ENCODE data around the gene TMUB2. TPM values are rescaled to one million over a fixed set of nuclear protein-coding genes. Genes with fewer than 3 reads are reported as not detected.

The TMUB2 gene
- polyA plus RNA-seq, 3 donors: 20.7 to 33.5 (median 28.7) TPM

DNA sequence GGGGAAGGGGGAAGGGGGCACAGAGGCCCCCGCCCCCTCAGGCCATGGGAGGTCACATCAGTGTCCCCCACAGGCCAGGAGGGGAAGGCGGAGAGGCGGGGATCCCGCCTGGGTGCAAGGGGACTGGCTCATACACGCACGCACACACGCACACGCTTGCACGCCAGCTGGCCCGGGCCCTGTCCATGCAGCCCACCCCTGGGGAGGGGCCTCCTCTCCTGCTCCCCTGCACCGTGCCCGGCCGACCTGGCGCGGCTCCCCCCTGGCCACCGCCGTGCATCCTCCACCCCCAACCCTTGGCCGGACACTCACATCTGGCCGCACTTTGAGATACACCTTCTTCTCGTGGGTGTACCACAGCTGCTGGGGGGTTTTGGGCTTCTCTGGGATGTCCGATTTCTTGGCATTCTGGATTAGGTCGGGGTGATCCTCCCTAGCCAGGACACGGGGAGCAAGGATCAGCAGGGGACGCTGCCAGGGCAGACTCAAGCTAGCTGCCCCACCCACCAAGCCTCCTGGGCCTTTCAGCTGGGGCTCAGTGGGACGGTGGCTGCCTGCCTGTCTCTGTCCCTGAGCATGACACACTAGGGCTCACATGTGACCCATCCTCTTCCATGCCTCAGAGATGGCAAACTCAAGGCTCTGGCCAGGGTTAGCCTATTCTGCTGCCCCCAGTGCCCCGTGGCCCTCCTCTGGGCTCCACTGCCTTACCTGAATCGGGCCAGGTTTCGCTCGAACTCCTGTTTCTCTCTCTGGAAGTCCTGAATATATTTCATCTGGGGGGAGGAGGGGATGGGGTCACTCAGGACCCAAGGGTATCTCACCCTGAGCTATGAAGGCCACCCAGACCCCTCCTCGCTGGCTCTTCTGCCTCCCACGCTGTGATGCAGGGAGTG is 26.0 kb downstream of the TMUB2 start:
- WGBS, 3 donors: 64 to 70% (median 69%) methylated on average over 26 to 31 of the region's 31 CpGs
- H3K27ac ChIP-seq (ENCODE audit: low read depth, low read length): no peak overlapping the region

DNA sequence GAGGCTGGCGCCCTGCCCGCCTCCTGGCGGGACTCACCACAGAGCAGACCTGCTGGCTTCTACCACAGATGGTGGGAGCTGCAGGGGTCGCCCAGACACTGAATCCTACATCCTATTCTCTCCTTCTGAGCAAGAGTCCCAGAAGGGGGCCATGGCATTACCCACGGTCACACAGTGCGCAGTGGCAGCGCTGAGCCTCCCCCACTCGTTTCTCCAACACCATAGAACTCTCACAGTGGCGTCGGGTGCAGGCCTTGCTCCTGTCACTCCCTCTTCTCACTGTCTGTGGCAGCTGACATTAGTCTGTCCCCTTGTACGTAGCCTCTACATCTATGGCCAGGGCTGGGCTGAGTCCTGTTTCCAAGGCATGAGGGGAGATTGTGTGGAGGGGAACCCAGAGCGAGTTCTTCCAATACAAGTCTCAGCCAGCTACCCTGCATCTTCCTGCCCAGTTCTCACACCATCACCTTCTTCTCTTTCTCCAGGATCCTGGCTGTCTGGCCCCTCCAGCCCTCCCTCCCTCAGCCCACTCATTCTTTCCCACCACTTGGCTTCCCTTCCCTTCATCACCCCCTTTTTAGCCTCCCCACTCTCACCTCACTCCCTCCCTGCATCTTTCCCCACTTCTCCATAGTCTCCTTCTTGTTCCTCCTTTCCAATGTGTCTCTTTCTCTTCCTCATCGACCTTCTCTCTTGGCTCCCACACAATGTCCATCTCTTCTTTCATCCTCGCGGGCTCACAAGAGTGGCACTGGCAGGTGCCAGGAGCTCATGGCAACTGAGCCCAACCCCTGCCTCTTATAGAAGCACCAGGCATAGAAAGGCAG is 26.8 kb downstream of the TMUB2 start:
- no peak overlapping the region for H3K27ac ChIP-seq (ENCODE audit: low read depth, low read length)
- WGBS, 3 donors: 84 to 88% (median 85%) methylated on average over 15 of the region's 15 CpGs

DNA sequence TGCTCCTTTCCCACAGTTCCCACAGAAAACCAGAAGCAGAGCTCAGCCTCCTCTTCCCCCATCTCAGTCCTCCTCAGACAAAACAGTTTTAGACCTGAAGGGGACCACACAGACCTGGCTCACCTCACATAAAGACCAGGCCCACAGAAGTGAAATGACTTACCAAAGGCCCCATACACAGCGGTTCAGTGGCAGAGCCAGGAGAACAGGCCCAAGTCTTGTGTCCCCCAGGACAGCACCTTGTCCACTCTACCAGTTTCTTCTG is 27.4 kb downstream of the TMUB2 start:
- 98 to 100% (median 100%) methylated on average over 1 of the region's 1 CpG for WGBS, 3 donors
- H3K27ac ChIP-seq (ENCODE audit: low read depth, low read length): no peak overlapping the region

DNA sequence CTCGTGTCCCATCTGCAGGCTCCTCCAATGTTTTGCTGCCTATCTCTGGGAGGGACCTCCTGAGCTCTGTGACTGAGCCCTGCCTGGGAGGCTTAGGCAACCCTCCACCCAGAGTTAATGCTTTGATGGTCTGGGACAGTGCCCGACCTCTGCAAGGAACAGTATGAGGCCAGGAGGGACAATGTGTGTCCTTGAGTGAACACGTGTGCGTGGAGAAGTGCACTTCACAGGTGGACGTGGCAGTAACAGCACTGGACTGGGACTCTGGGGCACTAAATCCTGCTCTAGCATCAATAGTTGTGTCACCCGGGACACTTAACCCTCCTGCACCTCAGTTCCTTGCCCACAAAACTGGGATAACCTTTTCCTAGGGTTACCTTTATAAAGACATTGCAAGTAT is 28.1 kb downstream of the TMUB2 start:
- H3K27ac ChIP-seq (ENCODE audit: low read depth, low read length): no peak overlapping the region
- 84 to 94% (median 93%) methylated on average over 6 of the region's 6 CpGs for WGBS, 3 donors

- no peak overlapping the region for H3K27ac ChIP-seq (ENCODE audit: low read depth, low read length)
- 59 to 81% (median 63%) methylated on average over 5 of the region's 5 CpGs for WGBS, 3 donors
Observed at GRCh38 chr17:44216173-44216572, 29.4 kb downstream of the TMUB2 start.

DNA sequence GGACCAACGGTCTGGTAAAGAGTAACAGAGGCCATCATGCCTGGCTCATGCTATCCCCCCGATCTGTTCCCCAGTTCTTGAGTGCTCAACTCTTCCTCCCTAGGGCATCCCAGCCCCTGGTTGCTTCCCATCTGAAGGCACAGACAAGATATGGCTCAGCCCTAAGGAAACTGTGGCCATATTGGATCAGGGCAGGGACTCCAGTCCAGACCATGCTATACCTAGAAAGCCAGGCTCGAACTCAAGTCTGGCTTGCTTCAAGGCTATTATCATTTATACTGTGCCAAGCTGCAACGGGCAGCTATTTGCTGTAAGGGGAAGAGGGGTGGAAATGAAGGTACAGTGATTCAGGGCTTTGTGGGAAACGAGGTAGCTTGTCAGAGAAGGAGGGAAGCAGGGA is 29.9 kb downstream of the TMUB2 start:
- H3K27ac ChIP-seq (ENCODE audit: low read depth, low read length): no peak overlapping the region
- WGBS, 3 donors: 57 to 71% (median 57%) methylated on average over 5 of the region's 5 CpGs

DNA sequence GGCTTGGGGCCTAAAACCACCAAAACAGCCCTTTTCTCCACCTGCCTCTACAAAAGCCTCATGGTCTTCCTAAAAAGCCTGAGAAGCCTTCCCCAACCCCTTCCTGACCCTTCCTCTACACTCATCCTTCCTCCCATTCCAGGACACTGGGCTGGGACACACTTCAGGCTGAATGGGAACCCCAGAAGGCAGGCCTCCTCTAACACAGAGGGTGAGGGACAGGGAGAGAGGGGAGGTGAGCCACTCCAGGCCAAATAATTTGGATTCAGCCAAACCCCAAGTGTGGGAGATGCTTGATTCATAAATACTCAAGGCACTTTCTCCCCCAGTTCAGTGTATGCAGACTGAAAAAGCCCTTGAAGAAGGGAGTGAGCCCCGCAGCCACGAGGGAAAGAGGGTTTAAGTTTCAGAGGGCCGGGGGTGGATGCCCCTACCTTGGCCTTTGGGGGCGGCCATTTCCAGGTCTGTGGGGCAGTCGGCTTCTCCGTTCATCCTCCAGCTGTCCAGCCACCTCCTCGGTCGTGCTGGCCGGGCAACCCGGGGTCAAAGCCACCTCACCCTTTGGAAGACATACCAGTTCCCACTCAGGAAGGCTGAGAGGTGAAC is 31.1 kb downstream of the TMUB2 start:
- 4 to 7% (median 5%) methylated on average over 10 of the region's 10 CpGs for WGBS, 3 donors
- H3K27ac ChIP-seq (ENCODE audit: low read depth, low read length): no peak overlapping the region

DNA sequence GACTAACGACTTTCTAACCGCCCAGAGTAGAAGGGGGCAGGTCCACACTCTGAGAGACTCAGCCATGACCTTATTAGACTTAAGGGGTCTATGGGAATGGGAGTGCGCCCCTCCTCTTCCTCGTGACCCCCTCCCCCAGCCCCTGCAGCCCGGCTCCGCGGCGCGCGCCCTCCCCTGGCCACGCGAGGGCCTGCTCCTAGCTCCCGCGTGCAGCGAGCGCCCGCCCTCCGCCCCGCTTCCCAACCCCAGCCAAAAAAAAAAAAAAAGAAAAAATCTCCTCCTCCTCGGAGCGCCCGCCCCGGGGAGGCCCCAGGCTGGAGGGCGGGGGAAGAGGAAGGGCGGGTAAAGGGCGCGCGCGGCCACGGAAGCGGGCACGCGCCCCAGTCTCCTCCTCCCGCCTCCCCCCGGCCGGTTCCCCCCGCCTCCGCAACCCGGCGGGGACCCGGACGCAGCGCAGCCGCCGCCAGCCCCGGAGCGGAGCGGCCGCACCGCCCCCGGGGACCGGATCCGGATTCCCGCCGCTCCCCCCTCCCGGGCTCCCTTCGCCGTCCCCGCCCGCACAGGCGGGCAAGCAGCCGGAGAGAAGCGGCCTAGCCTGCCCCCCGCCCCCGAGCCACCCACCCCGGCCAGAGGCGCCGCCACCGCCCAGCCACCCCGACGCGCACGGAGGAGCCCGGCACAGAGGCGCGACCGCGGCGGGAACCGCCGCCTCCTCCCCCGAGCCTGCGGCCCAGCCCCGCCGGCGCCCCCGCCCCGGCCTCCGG is 31.8 kb downstream of the TMUB2 start:
- peak overlapping the region; percentile 79 for H3K27ac ChIP-seq (ENCODE audit: low read depth, low read length)
- 0 to 1% (median 0%) methylated on average over 47 to 81 of the region's 89 CpGs for WGBS, 3 donors

DNA sequence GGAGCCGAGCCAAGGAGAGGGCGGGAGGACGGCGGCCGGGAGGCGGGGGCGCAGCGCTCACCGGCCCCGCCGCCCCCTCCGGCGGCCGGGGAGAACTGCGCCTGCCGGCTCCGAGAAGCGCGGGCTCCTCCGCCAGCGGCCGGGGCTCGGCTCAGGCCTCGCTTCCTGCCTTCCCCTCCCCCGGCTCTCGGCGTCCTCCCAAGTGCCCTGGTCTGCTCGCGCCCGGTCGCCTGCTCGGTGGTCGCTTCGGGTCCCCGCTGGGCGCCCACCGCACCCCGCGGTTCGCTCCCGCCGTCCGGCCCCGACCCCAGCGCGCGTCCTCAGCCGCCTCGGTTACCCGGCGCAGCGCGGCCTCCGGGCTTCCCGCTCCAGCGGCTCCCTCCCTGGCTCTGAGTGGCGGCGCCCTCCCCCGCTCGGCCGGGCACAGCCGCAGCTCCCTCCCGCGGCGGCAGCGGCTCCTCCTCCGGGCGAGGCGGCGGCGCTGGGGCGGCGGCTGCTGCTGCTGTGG is 32.4 kb downstream of the TMUB2 start:
- H3K27ac ChIP-seq (ENCODE audit: low read depth, low read length): peak overlapping the region; percentile 79
- 0 to 1% (median 1%) methylated on average over 38 to 60 of the region's 73 CpGs for WGBS, 3 donors

- peak within 1 kb of the TSS; percentile 79 for H3K27ac ChIP-seq (ENCODE audit: low read depth, low read length)
- 0 to 1% methylated on average over 27 to 59 of the region's 76 CpGs; no CpG with 5 or more reads in 1 of the 3 donors for WGBS, 3 donors
Observed at GRCh38 chr17:44219616-44220212, 32.9 kb downstream of the TMUB2 start, which contains the start of gene UBTF. Gene UBTF (minus strand): TSS chr17:44219675. CDS start chr17:44218229, 1,446 bp downstream.

- peak overlapping the region; percentile 40 for H3K27ac ChIP-seq (ENCODE audit: low read depth, low read length)
- WGBS, 3 donors: 0 to 1% (median 0%) methylated on average over 80 to 108 of the region's 108 CpGs
Observed at GRCh38 chr17:44220213-44221083, 33.7 kb downstream of the TMUB2 start.

GRCh38 chr17:44221084-44221861 is 34.5 kb downstream of the TMUB2 start:
- peak overlapping the region; percentile 26 for H3K27ac ChIP-seq (ENCODE audit: low read depth, low read length)
- WGBS, 3 donors: 0 to 1% (median 1%) methylated on average over 52 to 54 of the region's 54 CpGs

GRCh38 chr17:44221862-44222111 is 35.0 kb downstream of the TMUB2 start:
- H3K27ac ChIP-seq (ENCODE audit: low read depth, low read length): no peak overlapping the region
- WGBS, 3 donors: 0 to 2% (median 0%) methylated on average over 17 of the region's 17 CpGs

DNA sequence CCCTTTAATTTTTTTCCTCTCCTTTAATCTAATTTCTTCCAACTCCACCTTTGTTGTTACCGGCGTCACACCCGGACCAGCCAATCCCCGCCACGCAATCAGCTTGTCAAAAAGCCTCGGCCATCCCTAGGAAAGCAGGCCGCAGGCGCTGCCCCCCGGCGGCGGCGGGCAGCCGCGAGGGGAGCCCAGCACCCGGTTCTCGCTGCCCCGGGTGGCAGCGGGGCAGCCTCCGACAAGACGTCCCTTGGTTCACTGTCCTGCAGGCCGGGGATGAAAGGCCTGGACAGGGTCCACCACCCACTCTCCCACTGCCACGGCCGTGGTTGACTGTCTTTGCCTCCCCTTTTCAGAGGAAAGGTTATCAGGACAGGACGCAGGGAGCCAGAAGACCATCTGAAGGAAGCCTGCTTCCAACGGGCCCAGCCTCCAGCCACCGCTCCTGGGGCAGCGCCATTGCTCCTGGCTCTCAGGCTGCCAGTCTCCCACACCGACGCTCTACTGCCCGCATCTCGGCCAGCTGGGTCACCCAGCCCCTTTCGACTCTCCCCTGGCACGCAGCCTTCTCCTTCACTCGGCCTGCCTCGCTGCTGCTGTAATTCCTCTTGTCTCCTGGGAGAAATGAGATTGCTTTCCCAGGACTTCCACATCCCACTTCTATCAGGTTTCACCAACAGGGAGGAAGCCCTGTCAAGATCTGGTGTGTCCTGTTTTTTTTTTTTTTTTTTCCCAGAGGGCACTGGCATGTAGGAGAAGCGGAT is 35.5 kb downstream of the TMUB2 start:
- 1 to 4% (median 3%) methylated on average over 32 to 36 of the region's 36 CpGs for WGBS, 3 donors
- H3K27ac ChIP-seq (ENCODE audit: low read depth, low read length): no peak overlapping the region

DNA sequence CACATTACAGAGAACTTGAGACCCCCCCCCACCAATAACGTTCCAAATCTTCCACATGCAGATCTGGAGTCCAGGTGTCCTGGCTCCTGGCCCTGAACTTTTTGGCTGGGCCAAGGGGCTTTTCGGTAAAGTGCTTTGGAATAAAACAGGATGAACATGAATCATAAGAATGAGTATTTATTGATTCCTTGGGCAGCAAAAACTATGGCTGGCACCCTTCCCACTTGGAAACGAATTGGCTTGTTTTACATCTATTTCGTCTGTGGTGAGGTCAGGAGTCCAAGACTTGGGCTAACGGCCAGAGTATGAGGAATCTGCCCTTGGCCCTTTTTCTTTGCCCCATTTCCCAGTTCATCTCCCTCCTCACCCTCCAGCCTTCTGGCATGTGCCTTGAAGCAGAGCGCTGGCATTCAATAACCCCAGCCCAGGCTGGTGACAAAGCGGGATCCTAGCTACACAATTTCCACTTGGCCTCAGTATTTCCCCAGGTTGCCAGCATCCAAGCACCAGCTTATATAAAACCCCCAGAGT is 36.8 kb downstream of the TMUB2 start:
- WGBS, 3 donors: 12 to 47% (median 34%) methylated on average over 7 of the region's 7 CpGs

GRCh38 chr17:44229090-44229489 is 42.3 kb downstream of the TMUB2 start:
- H3K27ac ChIP-seq (ENCODE audit: low read depth, low read length): no peak overlapping the region
- 86 to 91% (median 90%) methylated on average over 6 of the region's 6 CpGs for WGBS, 3 donors

More for the DNA sequence above, 36.8 kb downstream of the TMUB2 start:
- H3K27ac ChIP-seq (ENCODE audit: low read depth, low read length): no peak overlapping the region
